22Rv1 (cell line): ENCODE data around the gene SULT1E1.

ENCODE experiments used
- CTCF ChIP-seq: fragments of 450-650 bp; IDR thresholded peaks from 2 replicates; pipeline ENCODE4 v1.5.1; 2017; ENCODE audit warnings: mild to moderate bottlenecking
- ZFX ChIP-seq: fragments of 450-650 bp; IDR thresholded peaks from 2 replicates; pipeline ENCODE4 v1.6.1; 2017; ENCODE audit warnings: antibody characterized with exemption, borderline replicate concordance

GRCh38 chr4:69907151-69907550 is 47.2 kb upstream of the SULT1E1 start:
- no peak for TF ChIP-seq CTCF
- no peak for TF ChIP-seq ZFX
